BE2C (cell line): Measurements from ENCODE around the gene TNFAIP8L2. TPM values are rescaled to one million over a fixed set of nuclear protein-coding genes. Genes with fewer than 3 reads are reported as not detected.

Experiments
- DNase-seq: peaks from one replicate; pipeline ENCODE4 v3.0.0-alpha.2; 2020
- H3K27me3 ChIP-seq: fragments of 250-450 bp; sonication (Bioruptor Pico); 2 replicates; pipeline ENCODE4 v1.5.1; 2020; ENCODE audit warnings: mild to moderate bottlenecking
- H3K36me3 ChIP-seq: fragments of 250-450 bp; sonication (Bioruptor Pico); 2 replicates; pipeline ENCODE4 v1.5.1; 2020; ENCODE audit warnings: mild to moderate bottlenecking
- H3K4me1 ChIP-seq: fragments of 250-450 bp; sonication (Bioruptor Pico); 2 replicates; pipeline ENCODE4 v1.5.1; 2020
- H3K4me3 ChIP-seq: 2 replicates; pipeline ENCODE4 v1.5.1; 2011; ENCODE audit warnings: low read depth, low read length
- H3K9me3 ChIP-seq: fragments of 250-450 bp; sonication (Bioruptor Pico); 2 replicates; pipeline ENCODE4 v1.5.1; 2020
- CTCF ChIP-seq: IDR thresholded peaks from 2 replicates; pipeline ENCODE4 v1.5.1; 2012; ENCODE audit warnings: mild to moderate bottlenecking, low read depth, low read length
- polyA plus RNA-seq: library from polyadenylated mRNA; unstranded; fragments of >200 nt; gene quantifications from one replicate; pipeline ENCODE4 v1.2.1, GENCODE V29; 2012; ENCODE audit warnings: low read depth, missing spikeins; ENCODE audit not compliant: insufficient read length, insufficient read depth

TNFAIP8L2 gene
- not detected for polyA plus RNA-seq

- DNase-seq = no peak
- H3K9me3 ChIP-seq = no peaks in the 10 kb centered on the region
- no peak for TF ChIP-seq CTCF
- peaks cover 19% of the 10 kb centered on the region for H3K36me3 ChIP-seq
- no peak within 1 kb of the TSS for H3K4me3 ChIP-seq
- H3K27me3 ChIP-seq = no peaks in the 10 kb centered on the region
- H3K4me1 ChIP-seq = no peaks in the 10 kb centered on the region
Observed at GRCh38 chr1:151156515-151156819, at the start of gene TNFAIP8L2. Gene TNFAIP8L2, plus strand, starts transcription at chr1:151156649. Its CDS starts 2,049 bp downstream, at chr1:151158698.

- no peak for TF ChIP-seq CTCF
- DNase-seq = no peak
- Histone ChIP-seq H3K36me3 (no peaks in the 10 kb centered on the region), H3K4me1 (no peaks in the 10 kb centered on the region), H3K27me3 (no peaks in the 10 kb centered on the region), H3K9me3 (no peaks in the 10 kb centered on the region), H3K4me3 (no peak overlapping the region)
Observed at GRCh38 chr1:151106894-151107293, 49.6 kb upstream of the TNFAIP8L2 start.

- no peak for DNase-seq
- H3K27me3 ChIP-seq = no peaks in the 10 kb centered on the region
- H3K36me3 ChIP-seq = no peaks in the 10 kb centered on the region
- no peaks in the 10 kb centered on the region for H3K4me1 ChIP-seq
- no peaks in the 10 kb centered on the region for H3K9me3 ChIP-seq
- H3K4me3 ChIP-seq = no peak overlapping the region
- no peak for TF ChIP-seq CTCF
Observed at GRCh38 chr1:151108331-151108730, 48.1 kb upstream of the TNFAIP8L2 start.

GRCh38 chr1:151113877-151114276, 42.6 kb upstream of the TNFAIP8L2 start:
- no peaks in the 10 kb centered on the region for H3K36me3 ChIP-seq
- TF ChIP-seq CTCF = no peak
- no peaks in the 10 kb centered on the region for H3K4me1 ChIP-seq
- no peaks in the 10 kb centered on the region for H3K27me3 ChIP-seq
- H3K4me3 ChIP-seq = no peak overlapping the region
- no peak for DNase-seq
- H3K9me3 ChIP-seq = no peaks in the 10 kb centered on the region

- DNase-seq = no peak
- Histone ChIP-seq H3K4me1 (no peaks in the 10 kb centered on the region), H3K4me3 (no peak overlapping the region), H3K36me3 (no peaks in the 10 kb centered on the region), H3K27me3 (no peaks in the 10 kb centered on the region), H3K9me3 (no peaks in the 10 kb centered on the region)
- TF ChIP-seq CTCF = no peak
Observed at GRCh38 chr1:151124763-151125403, 31.6 kb upstream of the TNFAIP8L2 start.

- TF ChIP-seq CTCF = no peak
- H3K27me3 ChIP-seq = no peaks in the 10 kb centered on the region
- H3K4me1 ChIP-seq = no peaks in the 10 kb centered on the region
- H3K36me3 ChIP-seq = no peaks in the 10 kb centered on the region
- no peaks in the 10 kb centered on the region for H3K9me3 ChIP-seq
- no peak overlapping the region for H3K4me3 ChIP-seq
- DNase-seq = no peak
Observed at GRCh38 chr1:151128800-151129199, 27.6 kb upstream of the TNFAIP8L2 start.
